ENCODE measurements around the gene FKBP3. TPM values are rescaled to one million over a fixed set of nuclear protein-coding genes. Genes with fewer than 3 reads are reported as not detected.

The FKBP3 gene
- total and polyA plus RNA-seq, 2 of the 13 experiments (the other 11 are each of a cell fraction or from before 2014, with no cell fraction given), result 57.0 to 87.6 TPM

DNA sequence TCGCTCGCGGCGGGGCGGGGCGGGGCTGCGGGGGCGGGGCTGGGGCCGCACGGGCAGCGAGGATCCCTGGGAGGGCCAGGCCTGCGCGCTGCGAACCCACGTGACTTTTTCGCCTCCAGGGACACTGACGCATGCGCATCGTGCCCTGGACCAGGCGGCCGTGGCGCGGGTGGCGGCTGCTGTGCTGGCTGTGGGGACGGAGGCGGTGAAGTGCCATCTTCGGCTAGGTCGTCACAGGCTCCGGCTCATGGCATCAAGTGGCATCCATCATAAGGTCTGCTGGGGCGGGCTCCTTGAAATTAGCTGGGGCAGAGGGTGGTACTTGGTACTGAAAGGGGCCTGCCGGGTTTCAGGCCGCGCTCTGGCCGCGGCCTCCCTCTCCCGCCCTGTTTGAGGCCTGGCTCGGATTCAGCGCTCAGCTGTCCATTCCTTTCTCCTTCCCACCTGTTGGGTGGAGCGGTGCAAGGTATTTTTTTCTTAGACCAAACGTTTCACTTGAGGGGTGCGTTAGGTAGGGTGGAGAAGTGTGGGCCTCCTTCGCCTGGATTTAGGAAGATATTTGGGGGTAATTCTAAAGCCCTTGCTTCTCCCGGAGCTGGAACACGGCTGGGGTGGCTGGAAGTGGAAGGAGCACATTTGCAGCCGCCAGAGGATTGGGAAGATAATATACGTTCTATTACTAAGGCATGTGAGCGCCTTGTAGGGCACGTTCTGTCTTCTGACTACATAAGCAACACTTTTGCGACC lies 50.1 kb downstream of the FKBP3 start, which contains the start of gene PRPF39 (continued):
- TF ChIP-seq POLR2A (IDR thresholded peaks at IDR 0.05; ENCODE audit: insufficient read depth in 1 of 2, low read depth in 2 of 2, low read length in 2 of 2) (peak; percentile 92 to 98), PHF8 (CRISPR knock-in tag; IDR thresholded peaks at IDR 0.05) (peak; percentile 96), ZNF670 (CRISPR knock-in tag; IDR thresholded peaks at IDR 0.05; ENCODE audit: borderline replicate concordance) (no peak), ASH2L (IDR thresholded peaks at IDR 0.05; ENCODE audit: insufficient read length, low read depth, low read length) (peak; percentile 89), RNF219 (CRISPR knock-in tag; IDR thresholded peaks at IDR 0.05) (no peak), ZNF441 (CRISPR knock-in tag; IDR thresholded peaks at IDR 0.05; ENCODE audit: borderline replicate concordance) (no peak; the same call in 1 of the 2 replicates), ZBTB34 (CRISPR knock-in tag; IDR thresholded peaks at IDR 0.05) (peak; percentile 49; the same call in 1 of the 2 replicates), SAP130 (CRISPR knock-in tag; IDR thresholded peaks at IDR 0.05; ENCODE audit: low read depth) (peak; percentile 83), ZFY (CRISPR knock-in tag; IDR thresholded peaks at IDR 0.05) (peak; percentile 97), EZH2 (conservative IDR thresholded peaks at IDR 0.05; ENCODE audit: low read depth, low read length) (no peak), ZNF343 (CRISPR knock-in tag; IDR thresholded peaks at IDR 0.05) (no peak)
- TF ChIP-seq, protein P1, sequence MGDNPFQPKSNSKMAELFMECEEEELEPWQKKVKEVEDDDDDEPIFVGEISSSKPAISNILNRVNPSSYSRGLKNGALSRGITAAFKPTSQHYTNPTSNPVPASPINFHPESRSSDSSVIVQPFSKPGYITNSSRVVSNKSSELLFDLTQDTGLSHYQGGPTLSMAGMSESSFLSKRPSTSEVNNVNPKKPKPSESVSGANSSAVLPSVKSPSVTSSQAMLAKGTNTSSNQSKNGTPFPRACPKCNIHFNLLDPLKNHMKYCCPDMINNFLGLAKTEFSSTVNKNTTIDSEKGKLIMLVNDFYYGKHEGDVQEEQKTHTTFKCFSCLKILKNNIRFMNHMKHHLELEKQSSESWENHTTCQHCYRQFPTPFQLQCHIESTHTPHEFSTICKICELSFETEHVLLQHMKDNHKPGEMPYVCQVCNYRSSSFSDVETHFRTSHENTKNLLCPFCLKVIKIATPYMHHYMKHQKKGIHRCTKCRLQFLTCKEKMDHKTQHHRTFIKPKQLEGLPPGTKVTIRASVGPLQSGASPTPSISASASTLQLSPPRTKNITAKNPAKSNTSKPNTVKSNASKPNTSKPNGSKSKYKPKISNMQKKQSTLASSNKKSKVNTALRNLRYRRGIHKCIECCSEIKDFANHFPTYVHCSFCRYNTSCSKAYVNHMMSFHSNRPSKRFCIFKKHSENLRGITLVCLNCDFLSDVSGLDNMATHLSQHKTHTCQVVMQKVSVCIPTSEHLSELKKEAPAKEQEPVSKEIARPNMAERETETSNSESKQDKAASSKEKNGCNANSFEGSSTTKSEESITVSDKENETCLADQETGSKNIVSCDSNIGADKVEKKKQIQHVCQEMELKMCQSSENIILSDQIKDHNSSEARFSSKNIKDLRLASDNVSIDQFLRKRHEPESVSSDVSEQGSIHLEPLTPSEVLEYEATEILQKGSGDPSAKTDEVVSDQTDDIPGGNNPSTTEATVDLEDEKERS (CRISPR knock-in tag; IDR thresholded peaks at IDR 0.05), result peak; percentile 73
- TF ChIP-seq, protein P2, sequence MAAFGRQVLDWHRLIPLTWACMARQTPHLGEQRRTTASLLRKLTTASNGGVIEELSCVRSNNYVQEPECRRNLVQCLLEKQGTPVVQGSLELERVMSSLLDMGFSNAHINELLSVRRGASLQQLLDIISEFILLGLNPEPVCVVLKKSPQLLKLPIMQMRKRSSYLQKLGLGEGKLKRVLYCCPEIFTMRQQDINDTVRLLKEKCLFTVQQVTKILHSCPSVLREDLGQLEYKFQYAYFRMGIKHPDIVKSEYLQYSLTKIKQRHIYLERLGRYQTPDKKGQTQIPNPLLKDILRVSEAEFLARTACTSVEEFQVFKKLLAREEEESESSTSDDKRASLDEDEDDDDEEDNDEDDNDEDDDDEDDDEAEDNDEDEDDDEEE (CRISPR knock-in tag; IDR thresholded peaks at IDR 0.05), result peak; percentile 34; the same call in 1 of the 2 replicates
- TF ChIP-seq, protein P3, sequence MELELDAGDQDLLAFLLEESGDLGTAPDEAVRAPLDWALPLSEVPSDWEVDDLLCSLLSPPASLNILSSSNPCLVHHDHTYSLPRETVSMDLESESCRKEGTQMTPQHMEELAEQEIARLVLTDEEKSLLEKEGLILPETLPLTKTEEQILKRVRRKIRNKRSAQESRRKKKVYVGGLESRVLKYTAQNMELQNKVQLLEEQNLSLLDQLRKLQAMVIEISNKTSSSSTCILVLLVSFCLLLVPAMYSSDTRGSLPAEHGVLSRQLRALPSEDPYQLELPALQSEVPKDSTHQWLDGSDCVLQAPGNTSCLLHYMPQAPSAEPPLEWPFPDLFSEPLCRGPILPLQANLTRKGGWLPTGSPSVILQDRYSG (CRISPR knock-in tag; IDR thresholded peaks at IDR 0.05), result no peak
- TF ChIP-seq, protein P4, sequence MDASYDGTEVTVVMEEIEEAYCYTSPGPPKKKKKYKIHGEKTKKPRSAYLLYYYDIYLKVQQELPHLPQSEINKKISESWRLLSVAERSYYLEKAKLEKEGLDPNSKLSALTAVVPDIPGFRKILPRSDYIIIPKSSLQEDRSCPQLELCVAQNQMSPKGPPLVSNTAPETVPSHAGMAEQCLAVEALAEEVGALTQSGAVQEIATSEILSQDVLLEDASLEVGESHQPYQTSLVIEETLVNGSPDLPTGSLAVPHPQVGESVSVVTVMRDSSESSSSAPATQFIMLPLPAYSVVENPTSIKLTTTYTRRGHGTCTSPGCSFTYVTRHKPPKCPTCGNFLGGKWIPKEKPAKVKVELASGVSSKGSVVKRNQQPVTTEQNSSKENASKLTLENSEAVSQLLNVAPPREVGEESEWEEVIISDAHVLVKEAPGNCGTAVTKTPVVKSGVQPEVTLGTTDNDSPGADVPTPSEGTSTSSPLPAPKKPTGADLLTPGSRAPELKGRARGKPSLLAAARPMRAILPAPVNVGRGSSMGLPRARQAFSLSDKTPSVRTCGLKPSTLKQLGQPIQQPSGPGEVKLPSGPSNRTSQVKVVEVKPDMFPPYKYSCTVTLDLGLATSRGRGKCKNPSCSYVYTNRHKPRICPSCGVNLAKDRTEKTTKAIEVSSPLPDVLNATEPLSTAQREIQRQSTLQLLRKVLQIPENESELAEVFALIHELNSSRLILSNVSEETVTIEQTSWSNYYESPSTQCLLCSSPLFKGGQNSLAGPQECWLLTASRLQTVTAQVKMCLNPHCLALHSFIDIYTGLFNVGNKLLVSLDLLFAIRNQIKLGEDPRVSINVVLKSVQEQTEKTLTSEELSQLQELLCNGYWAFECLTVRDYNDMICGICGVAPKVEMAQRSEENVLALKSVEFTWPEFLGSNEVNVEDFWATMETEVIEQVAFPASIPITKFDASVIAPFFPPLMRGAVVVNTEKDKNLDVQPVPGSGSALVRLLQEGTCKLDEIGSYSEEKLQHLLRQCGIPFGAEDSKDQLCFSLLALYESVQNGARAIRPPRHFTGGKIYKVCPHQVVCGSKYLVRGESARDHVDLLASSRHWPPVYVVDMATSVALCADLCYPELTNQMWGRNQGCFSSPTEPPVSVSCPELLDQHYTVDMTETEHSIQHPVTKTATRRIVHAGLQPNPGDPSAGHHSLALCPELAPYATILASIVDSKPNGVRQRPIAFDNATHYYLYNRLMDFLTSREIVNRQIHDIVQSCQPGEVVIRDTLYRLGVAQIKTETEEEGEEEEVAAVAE (CRISPR knock-in tag; IDR thresholded peaks at IDR 0.05; ENCODE audit: borderline replicate concordance), result 0 out of 2 replicates have a peak, but pooled peaks have one; percentile 44
